Tracheal epithelial cell (primary cell): ENCODE results near the gene ANP32E. TPM values are rescaled to one million over a fixed set of nuclear protein-coding genes. Genes with fewer than 3 reads are reported as not detected.

Experiments used
- total RNA-seq: library from RNA; depleted of rRNA; stranded (reverse); fragments of >200 nt; gene quantifications from 2 replicates; pipeline ENCODE4 v1.2.1, GENCODE V29; 2014

ANP32E gene
- 11.1 and 11.5 TPM in 2 replicates for total RNA-seq

DNA sequence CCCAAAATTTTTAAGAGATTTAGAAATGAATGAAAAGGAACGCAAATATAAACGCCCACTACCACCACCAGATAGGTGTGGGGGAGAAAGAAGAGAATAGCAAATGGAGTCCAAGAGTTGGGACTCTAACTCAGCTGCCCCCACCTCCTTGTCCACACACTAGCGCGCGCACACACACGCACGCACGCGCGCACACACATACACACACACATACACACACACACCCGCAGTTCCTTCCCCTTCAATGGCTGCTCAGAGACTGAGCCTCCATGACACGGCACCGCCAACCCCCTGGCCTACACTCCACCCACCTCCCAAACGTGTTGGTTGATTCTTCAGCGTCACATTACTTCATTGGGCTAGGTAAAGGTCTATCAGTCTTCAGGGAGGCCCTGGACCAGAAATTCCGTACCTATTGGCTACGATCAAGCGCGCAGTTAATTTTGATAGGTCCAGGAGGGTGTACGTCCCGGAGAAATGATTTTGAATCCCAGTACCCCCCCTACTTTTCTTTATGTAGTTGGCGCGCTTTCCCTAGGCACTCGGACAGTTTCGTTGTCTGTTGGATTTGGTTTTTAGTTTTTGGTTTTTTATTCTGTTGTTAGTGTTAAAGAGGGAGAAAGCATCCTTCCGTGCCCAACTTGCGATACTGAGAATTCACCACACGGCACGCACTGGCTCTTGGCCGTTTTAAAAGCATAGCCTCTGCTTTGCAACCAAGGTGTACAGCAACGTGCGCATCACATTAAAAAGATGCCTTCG lies at the start of gene ANP32E:
TSS of gene ANP32E (minus strand) at position 261 of the 762 bp plus-strand sequence. CDS start 326 bp downstream, outside the sequence.

DNA sequence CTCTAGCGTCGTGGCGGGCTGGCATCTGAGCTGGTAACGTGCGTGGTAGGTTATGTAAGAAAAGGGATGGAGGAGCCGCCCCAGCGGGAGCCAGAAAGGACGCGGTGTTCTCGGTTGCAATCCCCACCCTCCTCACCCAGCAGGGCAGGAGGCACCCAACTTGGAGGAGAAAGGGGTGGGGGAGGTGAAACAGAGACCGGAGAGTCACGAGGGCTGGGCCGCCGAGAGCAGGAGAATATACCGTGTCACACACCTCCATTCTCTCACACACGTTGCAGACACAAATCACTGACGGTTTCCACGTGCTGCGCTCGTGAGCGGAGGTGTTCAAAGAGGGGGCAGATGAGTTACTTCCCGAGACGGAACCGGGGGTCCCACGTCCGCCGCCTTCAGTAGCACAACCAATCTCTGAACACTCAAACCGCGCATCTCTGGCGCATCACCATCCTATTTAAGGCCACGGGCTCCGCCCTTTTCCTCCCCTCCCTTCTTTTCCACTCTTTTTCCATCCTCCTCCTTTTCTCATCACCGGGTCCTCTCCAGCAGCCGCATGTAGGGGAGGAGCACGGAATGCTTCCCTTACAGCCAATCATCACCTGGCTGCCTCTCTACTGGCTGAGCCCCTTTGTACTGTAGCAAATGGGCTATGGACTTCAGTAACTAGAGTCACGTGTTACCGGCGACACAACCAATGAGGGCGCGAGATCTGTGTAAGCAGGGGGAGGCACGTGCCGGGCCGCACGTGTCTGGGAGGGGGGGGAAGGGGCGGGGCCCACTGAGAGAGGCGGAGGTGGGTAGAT lies 46.0 kb upstream of the ANP32E start, which contains the start of gene CIART:
TSS of gene CIART (plus strand) at position 797 of the 800 bp plus-strand sequence. CDS start 714 bp downstream, outside the sequence.

DNA sequence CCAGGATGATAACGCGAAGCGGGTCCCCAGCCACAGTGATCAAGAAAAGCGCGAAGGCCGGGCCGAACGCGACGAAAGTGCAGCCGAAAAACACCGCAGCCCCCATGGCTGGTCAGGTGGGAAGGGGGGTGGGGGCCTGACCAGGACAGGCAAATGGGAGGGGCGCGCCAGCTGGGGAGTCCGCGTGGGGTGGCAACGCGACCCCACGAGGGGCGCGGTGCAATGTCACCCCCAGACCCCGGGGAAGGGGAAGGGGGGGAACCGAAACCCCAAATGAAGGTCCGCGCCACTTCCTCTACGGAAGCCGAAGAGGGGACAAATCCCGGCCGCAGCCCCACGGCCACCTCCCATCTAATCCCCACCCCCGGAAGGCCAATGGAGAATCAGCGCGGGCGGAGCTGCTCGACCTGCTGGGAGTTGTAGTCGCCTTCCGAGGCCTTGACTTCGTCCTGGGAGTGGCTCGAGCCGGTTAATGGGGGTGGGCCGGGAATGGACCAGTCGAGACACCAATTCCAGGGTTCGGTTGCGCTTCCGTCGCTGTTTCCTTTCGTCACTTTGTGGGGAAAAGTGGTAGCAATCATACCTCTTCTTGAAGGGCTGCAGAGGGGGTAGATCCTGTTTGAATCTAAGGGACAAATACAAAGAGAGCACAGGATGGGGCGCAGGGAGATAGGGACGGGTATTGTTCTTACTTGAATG lies 32.9 kb upstream of the ANP32E start, which contains the start of gene APH1A:
TSS of gene APH1A (minus strand) at position 312 of the 699 bp plus-strand sequence. CDS start at position 106, 206 bp downstream.

GRCh38 chr1:150257624-150258585 lies 22.0 kb upstream of the ANP32E start, which contains the start of gene CA14:
TSS of gene CA14 (plus strand) at chr1:150257774. CDS start at chr1:150258129, 355 bp downstream.

Other genes starting within 250 kb of the ANP32E start
- gene OTUD7B, start 225.4 kb downstream of the ANP32E start, total RNA-seq: 11.9 and 13.7 TPM in 2 replicates
- 18.8 and 19.8 TPM in 2 replicates for gene VPS45, start 168.3 kb downstream of the ANP32E start, total RNA-seq
- gene PLEKHO1, start 86.2 kb downstream of the ANP32E start, total RNA-seq: 3.8 and 18.3 TPM in 2 replicates
- not detected in 2 replicates for gene CA14, start 21.7 kb upstream of the ANP32E start, total RNA-seq
- gene APH1A, start 32.9 kb upstream of the ANP32E start, total RNA-seq: 121 and 161 TPM in 2 replicates
- gene C1orf54, start 36.7 kb upstream of the ANP32E start, total RNA-seq: 0.48 and 0.85 TPM in 2 replicates
- 5.1 and 6.3 TPM in 2 replicates for gene CIART, start 46.4 kb upstream of the ANP32E start, total RNA-seq
- 35.8 and 37.8 TPM in 2 replicates for gene MRPS21, start 57.7 kb upstream of the ANP32E start, total RNA-seq
- gene PRPF3, start 85.4 kb upstream of the ANP32E start, total RNA-seq: 21.4 and 23.9 TPM in 2 replicates
- 5.5 and 7.5 TPM in 2 replicates for gene RPRD2, start 128.0 kb upstream of the ANP32E start, total RNA-seq